ENCODE measurements around the gene RANBP10.
"Not testable (repeated sequence)": the region's sequence is repeated elsewhere in the genome, so short reads cannot be mapped to it uniquely, and the experiment has no call there.

The RANBP10 gene

DNA sequence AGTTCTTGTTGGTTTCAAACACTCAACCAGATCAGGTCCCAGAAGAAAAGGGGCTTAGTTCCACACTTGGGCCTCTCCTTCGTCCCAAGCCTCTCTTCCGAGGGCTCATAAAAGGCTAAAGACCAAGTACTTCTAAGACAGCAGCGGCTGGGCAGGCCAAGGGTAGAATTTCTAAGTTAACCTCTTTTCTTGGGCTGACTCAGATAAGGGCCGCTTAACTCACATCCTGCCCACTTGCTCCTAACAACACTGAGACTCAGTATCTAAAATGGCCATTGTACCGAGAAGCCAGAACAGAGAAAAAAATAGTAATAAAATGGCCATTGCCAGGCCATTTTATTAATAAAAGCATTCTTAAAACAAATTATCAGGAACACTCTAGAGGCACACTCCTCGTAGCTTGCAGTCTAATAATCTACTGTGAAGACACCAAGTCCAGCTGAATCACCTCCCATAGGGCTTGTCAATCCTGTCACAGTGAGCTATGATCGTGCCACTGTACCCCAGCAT, 42.1 kb downstream of the RANBP10 start:
- Histone ChIP-seq H3K4me3 (ENCODE audit: insufficient read depth, low read depth, low read length, poor library complexity, severe bottlenecking) (no peak overlapping the region), H3K36me3 (ENCODE audit: control insufficient read depth, insufficient read depth, low read length) (peaks cover 3% of the 10 kb centered on the region), H3K4me1 (ENCODE audit: control insufficient read depth, insufficient read depth, low read length, poor library complexity, severe bottlenecking) (no peaks in the 10 kb centered on the region), H3K27me3 (replicated peaks; ENCODE audit: control insufficient read depth, insufficient read depth, low read length, poor library complexity, severe bottlenecking) (no peaks in the 10 kb centered on the region), H3K27ac (ENCODE audit: insufficient read depth, low read length, poor library complexity, severe bottlenecking) (no peak overlapping the region), H3K9me3 (ENCODE audit: control insufficient read depth, low read length) (no peaks in the 10 kb centered on the region)
- no peak for DNase-seq

DNA sequence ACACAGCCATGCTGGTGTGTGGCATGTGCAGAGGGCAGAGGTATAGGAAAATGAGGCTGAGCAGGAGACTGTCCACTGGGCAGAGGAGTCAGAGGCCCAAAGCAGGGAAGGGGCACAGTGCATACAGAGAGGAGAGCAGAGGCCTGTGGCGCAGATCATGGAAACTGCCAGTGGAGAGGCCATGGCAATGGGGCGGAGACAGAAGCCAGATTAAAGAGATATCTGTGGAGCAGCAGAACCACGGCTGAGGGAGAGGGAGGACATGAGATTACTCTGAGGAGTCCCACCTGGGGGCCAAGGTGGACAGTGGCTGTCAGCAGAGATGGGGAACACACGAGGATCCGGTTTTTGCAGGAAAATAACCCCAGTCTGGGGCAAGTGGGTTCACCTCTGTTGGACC, 43.3 kb downstream of the RANBP10 start:
- no peak overlapping the region for H3K27ac ChIP-seq (ENCODE audit: insufficient read depth, low read length, poor library complexity, severe bottlenecking)
- no peaks in the 10 kb centered on the region for H3K9me3 ChIP-seq (ENCODE audit: control insufficient read depth, low read length)
- DNase-seq = no peak
- peaks cover 6% of the 10 kb centered on the region for H3K36me3 ChIP-seq (ENCODE audit: control insufficient read depth, insufficient read depth, low read length)
- no peaks in the 10 kb centered on the region for H3K4me1 ChIP-seq (ENCODE audit: control insufficient read depth, insufficient read depth, low read length, poor library complexity, severe bottlenecking)
- H3K4me3 ChIP-seq (ENCODE audit: insufficient read depth, low read depth, low read length, poor library complexity, severe bottlenecking) = no peak overlapping the region
- H3K27me3 ChIP-seq (replicated peaks; ENCODE audit: control insufficient read depth, insufficient read depth, low read length, poor library complexity, severe bottlenecking) = no peaks in the 10 kb centered on the region

DNA sequence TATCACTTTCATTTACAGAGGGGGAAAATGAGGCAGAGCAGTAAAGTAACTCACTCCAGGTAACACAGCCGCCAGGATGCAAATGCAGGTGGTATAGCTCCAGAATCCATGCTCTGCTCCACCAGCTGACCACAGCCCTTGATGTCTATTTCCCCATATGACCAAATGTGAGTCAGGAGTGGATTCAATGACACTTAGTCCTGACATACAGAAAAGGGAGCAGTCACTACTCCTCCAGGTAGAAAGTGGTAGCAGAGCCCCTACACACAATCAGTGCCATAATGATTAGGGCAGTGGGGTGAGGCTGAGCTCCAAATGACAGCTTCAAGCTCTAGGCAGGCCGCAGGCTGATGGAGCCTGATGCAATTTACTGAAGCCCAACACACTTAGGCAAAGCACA, 44.0 kb downstream of the RANBP10 start:
- Histone ChIP-seq H3K4me1 (ENCODE audit: control insufficient read depth, insufficient read depth, low read length, poor library complexity, severe bottlenecking) (no peaks in the 10 kb centered on the region), H3K4me3 (ENCODE audit: insufficient read depth, low read depth, low read length, poor library complexity, severe bottlenecking) (no peak overlapping the region), H3K36me3 (ENCODE audit: control insufficient read depth, insufficient read depth, low read length) (peaks cover 10% of the 10 kb centered on the region), H3K27me3 (replicated peaks; ENCODE audit: control insufficient read depth, insufficient read depth, low read length, poor library complexity, severe bottlenecking) (no peaks in the 10 kb centered on the region), H3K9me3 (ENCODE audit: control insufficient read depth, low read length) (no peaks in the 10 kb centered on the region), H3K27ac (ENCODE audit: insufficient read depth, low read length, poor library complexity, severe bottlenecking) (no peak overlapping the region)
- DNase-seq = no peak

DNA sequence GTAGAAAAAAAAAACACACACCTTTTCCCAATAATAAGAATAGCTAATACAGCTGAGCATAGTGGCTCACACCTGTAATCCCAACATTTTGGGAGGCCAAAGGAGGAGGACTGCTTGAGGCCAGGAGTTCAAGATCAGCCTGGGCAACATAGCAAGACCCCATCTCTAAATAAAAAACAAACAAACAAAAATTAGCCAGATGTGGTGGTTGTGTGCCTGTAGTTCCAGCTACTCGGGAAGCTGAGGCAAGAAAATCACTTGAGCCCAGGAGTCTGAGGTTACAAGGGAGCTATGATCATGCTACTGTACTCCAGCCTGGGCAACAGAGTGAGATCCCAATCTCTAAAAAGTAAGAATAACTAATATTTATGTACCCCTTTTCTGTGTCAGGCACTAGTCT, 44.4 kb downstream of the RANBP10 start:
- Histone ChIP-seq H3K4me1 (ENCODE audit: control insufficient read depth, insufficient read depth, low read length, poor library complexity, severe bottlenecking) (no peaks in the 10 kb centered on the region), H3K9me3 (ENCODE audit: control insufficient read depth, low read length) (no peaks in the 10 kb centered on the region), H3K4me3 (ENCODE audit: insufficient read depth, low read depth, low read length, poor library complexity, severe bottlenecking) (no peak overlapping the region), H3K27me3 (replicated peaks; ENCODE audit: control insufficient read depth, insufficient read depth, low read length, poor library complexity, severe bottlenecking) (no peaks in the 10 kb centered on the region), H3K36me3 (ENCODE audit: control insufficient read depth, insufficient read depth, low read length) (peaks cover 10% of the 10 kb centered on the region), H3K27ac (ENCODE audit: insufficient read depth, low read length, poor library complexity, severe bottlenecking) (no peak overlapping the region)
- DNase-seq = no peak

DNA sequence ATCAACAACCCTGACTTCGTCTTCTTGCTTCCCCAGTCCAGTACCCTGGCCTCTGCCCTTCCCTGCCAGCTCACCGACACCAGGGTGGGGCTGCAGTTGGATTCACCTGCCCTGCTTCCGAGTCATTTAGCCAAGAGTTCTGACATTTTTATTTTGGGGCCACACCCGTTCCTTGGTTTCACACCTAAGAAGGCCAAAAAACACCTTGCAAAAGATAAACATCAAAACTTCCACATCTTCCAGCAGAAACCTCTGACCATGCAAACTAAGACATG, 45.5 kb downstream of the RANBP10 start:
- Histone ChIP-seq H3K36me3 (ENCODE audit: control insufficient read depth, insufficient read depth, low read length) (peaks cover 10% of the 10 kb centered on the region), H3K27ac (ENCODE audit: insufficient read depth, low read length, poor library complexity, severe bottlenecking) (no peak overlapping the region), H3K4me3 (ENCODE audit: insufficient read depth, low read depth, low read length, poor library complexity, severe bottlenecking) (no peak overlapping the region)

DNA sequence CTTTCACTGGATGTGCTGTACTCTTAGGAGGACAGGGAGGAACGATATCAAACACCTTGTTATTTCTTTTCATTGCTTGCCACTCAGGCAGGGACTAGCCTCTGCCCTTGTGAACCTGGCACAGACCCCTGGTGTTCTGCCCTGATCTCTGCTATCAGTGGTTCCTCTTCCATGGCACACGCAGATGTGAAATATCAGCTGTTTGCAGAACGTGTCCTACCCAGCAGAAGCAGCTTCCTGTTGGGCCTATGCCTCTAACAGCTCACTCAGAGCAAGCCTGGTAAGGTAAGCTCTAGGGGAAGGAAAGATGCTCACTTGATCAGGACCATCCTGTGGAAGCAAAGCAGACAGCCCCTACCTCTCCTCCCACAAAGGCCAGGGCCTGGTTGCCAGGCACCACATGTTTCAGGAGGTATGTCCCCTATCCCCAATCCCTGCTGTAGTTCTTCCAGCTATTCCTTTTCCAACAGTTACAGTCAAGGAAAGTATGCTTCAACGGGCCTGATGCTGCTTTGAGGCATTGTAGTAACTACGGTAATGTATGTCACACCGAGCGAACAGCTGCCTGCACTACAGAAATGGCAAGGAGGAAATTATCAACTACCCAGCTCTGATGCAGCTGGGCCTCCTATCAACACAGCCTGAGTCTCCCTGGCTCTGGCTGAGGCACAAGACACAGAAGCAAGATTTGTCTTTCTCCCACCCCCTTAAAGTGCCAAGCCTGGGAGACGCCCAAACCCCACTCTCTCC, 46.0 kb downstream of the RANBP10 start:
- H3K4me1 ChIP-seq (ENCODE audit: control insufficient read depth, insufficient read depth, low read length, poor library complexity, severe bottlenecking) = no peaks in the 10 kb centered on the region
- DNase-seq = no peak
- no peaks in the 10 kb centered on the region for H3K9me3 ChIP-seq (ENCODE audit: control insufficient read depth, low read length)
- peaks cover 10% of the 10 kb centered on the region for H3K36me3 ChIP-seq (ENCODE audit: control insufficient read depth, insufficient read depth, low read length)
- H3K27ac ChIP-seq (ENCODE audit: insufficient read depth, low read length, poor library complexity, severe bottlenecking) = no peak overlapping the region
- no peaks in the 10 kb centered on the region for H3K27me3 ChIP-seq (replicated peaks; ENCODE audit: control insufficient read depth, insufficient read depth, low read length, poor library complexity, severe bottlenecking)
- no peak overlapping the region for H3K4me3 ChIP-seq (ENCODE audit: insufficient read depth, low read depth, low read length, poor library complexity, severe bottlenecking)

More for the DNA sequence above, 45.5 kb downstream of the RANBP10 start:
- no peak for DNase-seq
- no peaks in the 10 kb centered on the region for H3K4me1 ChIP-seq (ENCODE audit: control insufficient read depth, insufficient read depth, low read length, poor library complexity, severe bottlenecking)
- H3K27me3 ChIP-seq (replicated peaks; ENCODE audit: control insufficient read depth, insufficient read depth, low read length, poor library complexity, severe bottlenecking) = no peaks in the 10 kb centered on the region
- H3K9me3 ChIP-seq (ENCODE audit: control insufficient read depth, low read length) = no peaks in the 10 kb centered on the region

DNA sequence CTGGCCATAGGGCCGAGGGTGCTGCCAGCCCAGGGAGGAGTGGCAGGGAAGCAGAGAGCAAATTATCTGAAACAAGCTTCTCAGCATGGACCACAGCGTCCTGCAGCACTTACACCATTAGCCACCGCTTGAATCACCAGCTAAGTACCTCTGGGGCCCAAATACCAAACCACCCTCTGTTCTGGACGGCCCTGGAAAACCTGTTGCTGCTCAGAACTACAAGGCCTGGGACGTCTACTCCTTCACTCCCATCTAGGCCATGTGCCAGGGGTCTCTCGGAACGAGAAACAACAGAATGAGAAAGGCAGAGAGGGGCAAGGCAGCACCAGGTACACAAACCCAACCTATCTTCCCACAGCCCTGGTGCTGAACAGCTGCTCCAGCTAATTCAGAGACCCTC, 47.4 kb downstream of the RANBP10 start:
- no peak overlapping the region for H3K27ac ChIP-seq (ENCODE audit: insufficient read depth, low read length, poor library complexity, severe bottlenecking)
- H3K27me3 ChIP-seq (replicated peaks; ENCODE audit: control insufficient read depth, insufficient read depth, low read length, poor library complexity, severe bottlenecking) = no peaks in the 10 kb centered on the region
- no peak overlapping the region for H3K4me3 ChIP-seq (ENCODE audit: insufficient read depth, low read depth, low read length, poor library complexity, severe bottlenecking)
- no peak for DNase-seq
- peaks cover 10% of the 10 kb centered on the region for H3K36me3 ChIP-seq (ENCODE audit: control insufficient read depth, insufficient read depth, low read length)
- no peaks in the 10 kb centered on the region for H3K9me3 ChIP-seq (ENCODE audit: control insufficient read depth, low read length)
- no peaks in the 10 kb centered on the region for H3K4me1 ChIP-seq (ENCODE audit: control insufficient read depth, insufficient read depth, low read length, poor library complexity, severe bottlenecking)

DNA sequence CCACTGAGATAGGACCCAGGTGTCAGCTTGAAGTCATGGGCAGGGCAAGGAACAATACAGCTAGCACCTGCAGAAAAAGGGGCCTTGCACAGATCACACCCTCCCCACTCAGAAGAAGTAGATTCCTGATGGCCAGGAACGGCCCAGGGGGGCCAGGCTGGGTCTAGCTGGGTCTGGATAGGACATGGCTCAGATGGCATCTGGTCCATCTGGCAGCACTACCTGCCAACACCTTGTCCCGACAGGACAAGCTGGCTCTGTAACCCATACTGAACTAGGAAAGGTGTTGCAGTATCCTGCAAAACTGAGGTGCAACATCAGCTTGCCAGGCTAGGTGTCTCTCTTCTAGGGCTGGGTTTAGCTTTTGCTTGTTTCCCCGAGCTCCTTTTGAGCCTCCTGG, 48.4 kb downstream of the RANBP10 start:
- H3K27me3 ChIP-seq (replicated peaks; ENCODE audit: control insufficient read depth, insufficient read depth, low read length, poor library complexity, severe bottlenecking) = no peaks in the 10 kb centered on the region
- H3K27ac ChIP-seq (ENCODE audit: insufficient read depth, low read length, poor library complexity, severe bottlenecking) = no peak overlapping the region
- H3K9me3 ChIP-seq (ENCODE audit: control insufficient read depth, low read length) = no peaks in the 10 kb centered on the region
- H3K36me3 ChIP-seq (ENCODE audit: control insufficient read depth, insufficient read depth, low read length) = peaks cover 9% of the 10 kb centered on the region
- no peaks in the 10 kb centered on the region for H3K4me1 ChIP-seq (ENCODE audit: control insufficient read depth, insufficient read depth, low read length, poor library complexity, severe bottlenecking)
- H3K4me3 ChIP-seq (ENCODE audit: insufficient read depth, low read depth, low read length, poor library complexity, severe bottlenecking) = no peak overlapping the region
- no peak for DNase-seq

DNA sequence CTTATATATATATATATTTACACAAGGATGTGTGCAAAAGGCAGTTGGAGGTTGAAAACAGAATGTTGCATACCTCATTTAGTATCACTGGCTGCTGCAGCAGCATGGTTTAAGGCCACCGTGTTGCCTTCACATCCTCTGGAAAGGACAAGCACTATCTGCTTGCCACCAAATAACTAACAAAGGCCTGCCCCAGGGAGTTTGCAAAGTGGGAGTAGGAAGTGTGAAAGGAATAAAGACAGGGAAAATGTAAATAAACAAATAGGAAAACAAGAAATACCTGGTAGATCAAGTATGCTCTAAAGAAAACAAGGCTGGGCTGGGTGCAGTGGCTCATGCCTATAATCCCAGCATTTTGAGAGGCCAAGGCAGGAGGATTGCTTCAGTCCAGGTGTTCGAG, 53.7 kb downstream of the RANBP10 start:
- no peaks in the 10 kb centered on the region for H3K9me3 ChIP-seq (ENCODE audit: control insufficient read depth, low read length)
- H3K36me3 ChIP-seq (ENCODE audit: control insufficient read depth, insufficient read depth, low read length) = peaks cover under 1% of the 10 kb centered on the region
- DNase-seq = no peak
- H3K4me3 ChIP-seq (ENCODE audit: insufficient read depth, low read depth, low read length, poor library complexity, severe bottlenecking) = no peak overlapping the region
- H3K27ac ChIP-seq (ENCODE audit: insufficient read depth, low read length, poor library complexity, severe bottlenecking) = no peak overlapping the region
- no peaks in the 10 kb centered on the region for H3K4me1 ChIP-seq (ENCODE audit: control insufficient read depth, insufficient read depth, low read length, poor library complexity, severe bottlenecking)
- no peaks in the 10 kb centered on the region for H3K27me3 ChIP-seq (replicated peaks; ENCODE audit: control insufficient read depth, insufficient read depth, low read length, poor library complexity, severe bottlenecking)

DNA sequence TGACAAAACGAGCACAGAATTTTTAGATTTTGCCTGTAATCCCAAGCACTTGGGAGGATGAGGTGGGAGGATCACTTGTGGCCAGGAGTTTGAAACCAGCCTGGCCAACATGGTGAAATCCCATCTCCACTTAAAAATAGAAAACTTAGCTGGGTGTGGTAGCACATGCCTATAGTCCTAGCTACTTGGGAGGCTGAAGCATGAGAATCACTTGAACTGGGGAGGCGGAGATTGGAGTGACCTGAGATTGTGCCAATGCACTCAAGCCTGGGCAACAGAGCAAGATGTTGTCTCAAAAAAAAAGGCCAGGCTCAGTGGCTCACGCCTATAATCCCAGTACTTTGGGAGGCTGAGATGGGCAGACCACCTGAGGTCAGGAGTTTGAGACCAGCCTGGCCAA, 55.0 kb downstream of the RANBP10 start:
- H3K27ac ChIP-seq (ENCODE audit: insufficient read depth, low read length, poor library complexity, severe bottlenecking); H3K4me3 ChIP-seq (ENCODE audit: insufficient read depth, low read depth, low read length, poor library complexity, severe bottlenecking); DNase-seq; H3K36me3 ChIP-seq (ENCODE audit: control insufficient read depth, insufficient read depth, low read length); H3K27me3 ChIP-seq (replicated peaks; ENCODE audit: control insufficient read depth, insufficient read depth, low read length, poor library complexity, severe bottlenecking); H3K4me1 ChIP-seq (ENCODE audit: control insufficient read depth, insufficient read depth, low read length, poor library complexity, severe bottlenecking); H3K9me3 ChIP-seq (ENCODE audit: control insufficient read depth, low read length): not testable (repeated sequence)

All from effector memory CD4-positive, alpha-beta T cell (primary cell).